OCI-LY1 (cell line): ENCODE data around the gene MCF2L2.

Source experiments
- H2AFZ ChIP-seq: fragments of 200-600 bp; sonication (generic), shearing (Covaris generic); 2 replicates; pipeline ENCODE4 v1.6.0; 2014; ENCODE audit warnings: antibody characterized with exemption, mild to moderate bottlenecking, low read length
- H3F3A ChIP-seq: fragments of 200-600 bp; sonication (generic), shearing (Covaris generic); 2 replicates; pipeline ENCODE4 v1.6.0; 2014; ENCODE audit warnings: mild to moderate bottlenecking, antibody characterized with exemption, low read length, moderate library complexity; ENCODE audit not compliant: insufficient read depth
- H3K27ac ChIP-seq: fragments of 200-600 bp; sonication (generic); 2 replicates; pipeline ENCODE4 v1.5.1; 2014; ENCODE audit warnings: low read length, mixed run types, mild to moderate bottlenecking, low read depth; ENCODE audit not compliant: poor library complexity, severe bottlenecking
- H3K27me3 ChIP-seq: fragments of 200-600 bp; sonication (generic); 2 replicates; pipeline ENCODE4 v1.6.0; 2014; ENCODE audit warnings: antibody characterized with exemption, mild to moderate bottlenecking, low read length, moderate library complexity; ENCODE audit not compliant: insufficient read depth
- H3K36me3 ChIP-seq: fragments of 200-600 bp; sonication (generic); 2 replicates; pipeline ENCODE4 v1.6.1; 2014; ENCODE audit warnings: mild to moderate bottlenecking, antibody characterized with exemption, low read length, moderate library complexity, mixed read lengths; ENCODE audit not compliant: insufficient read depth
- H3K4me1 ChIP-seq: fragments of 200-600 bp; sonication (generic); 2 replicates; pipeline ENCODE4 v1.5.1; 2014; ENCODE audit warnings: mild to moderate bottlenecking, low read length, moderate library complexity; ENCODE audit not compliant: insufficient read depth, severe bottlenecking
- H3K4me2 ChIP-seq: fragments of 200-600 bp; sonication (generic), shearing (Covaris generic); 2 replicates; pipeline ENCODE4 v1.6.1; 2014; ENCODE audit warnings: low read length
- H3K4me3 ChIP-seq: fragments of 200-600 bp; sonication (generic); 2 replicates; pipeline ENCODE4 v1.5.1; 2014; ENCODE audit warnings: low read length, low read depth, mild to moderate bottlenecking, mixed read lengths; ENCODE audit not compliant: poor library complexity, severe bottlenecking
- H3K79me2 ChIP-seq: fragments of 200-600 bp; shearing (Covaris generic); 2 replicates; pipeline ENCODE4 v1.6.1; 2016; ENCODE audit warnings: mixed run types, low read length, mixed read lengths; ENCODE audit not compliant: insufficient read depth
- H3K9ac ChIP-seq: fragments of 200-600 bp; sonication (generic), shearing (Covaris generic); 2 replicates; pipeline ENCODE4 v1.6.1; 2014; ENCODE audit warnings: mild to moderate bottlenecking, low read length, mixed read lengths
- H3K9me2 ChIP-seq: fragments of 200-600 bp; sonication (generic), shearing (Covaris generic); 2 replicates; pipeline ENCODE4 v1.6.1; 2014; ENCODE audit warnings: low read depth, mild to moderate bottlenecking, low read length, mixed read lengths
- H3K9me3 ChIP-seq: fragments of 200-600 bp; shearing (Covaris generic); 2 replicates; pipeline ENCODE4 v1.6.1; 2014; ENCODE audit warnings: low read length, mixed read lengths
- H4K20me1 ChIP-seq: fragments of 200-600 bp; sonication (generic), shearing (Covaris generic); 2 replicates; pipeline ENCODE4 v1.6.0; 2016; ENCODE audit warnings: mild to moderate bottlenecking, low read length; ENCODE audit not compliant: insufficient read depth
- EZH2 ChIP-seq: fragments of 200-600 bp; sonication (generic), shearing (Covaris generic); IDR thresholded peaks from 2 replicates; pipeline ENCODE4 v1.8.0; 2017; ENCODE audit warnings: borderline replicate concordance, mixed run types, mild to moderate bottlenecking, antibody characterized with exemption, low read length, moderate library complexity, mixed read lengths
- TF ChIP-seq, protein P1 (sequence below): fragments of 200-600 bp; sonication (generic), shearing (Covaris generic); IDR thresholded peaks from 2 replicates; pipeline ENCODE4 v1.5.1; 2017; ENCODE audit warnings: mild to moderate bottlenecking, antibody characterized with exemption, low read length, moderate library complexity, mixed read lengths

MCF2L2 gene

DNA sequence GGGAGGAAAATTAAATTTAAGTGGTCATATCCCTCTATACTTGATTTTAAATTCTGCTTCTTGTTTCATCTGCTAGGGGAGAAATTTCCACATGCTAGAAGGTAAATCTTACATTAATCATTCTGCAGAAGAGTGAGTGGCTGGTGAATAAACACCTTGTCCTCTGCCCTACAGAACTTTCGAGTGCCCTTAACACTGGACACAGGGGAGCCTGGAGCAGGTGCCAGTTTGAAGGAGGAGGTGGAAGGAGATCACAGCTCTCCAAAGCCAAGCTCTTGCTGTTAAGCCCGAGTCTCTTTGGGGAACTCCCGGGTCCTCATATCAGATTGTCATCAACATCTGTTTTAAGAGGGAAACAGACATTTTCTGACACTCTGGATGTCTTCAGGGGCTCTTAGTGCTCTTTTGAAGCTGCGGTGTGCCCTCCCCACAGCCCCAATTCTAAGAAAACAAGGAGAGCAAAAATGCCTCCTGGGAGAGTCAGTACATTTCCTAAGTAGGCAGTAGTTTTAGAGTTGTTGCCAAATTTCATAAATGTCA, 297.2 kb downstream of the MCF2L2 start:
- H3K4me2 ChIP-seq = no peak overlapping the region
- H3F3A ChIP-seq = no peaks in the 10 kb centered on the region
- 0 out of 2 replicates have a peak, but pooled peaks cover 5% of the 10 kb centered on the region for H3K27me3 ChIP-seq
- H3K36me3 ChIP-seq = no peaks in the 10 kb centered on the region
- no peak overlapping the region for H3K9ac ChIP-seq
- H3K27ac ChIP-seq = no peak overlapping the region
- H3K9me2 ChIP-seq = no peaks in the 10 kb centered on the region
- H3K9me3 ChIP-seq = peaks cover 10% of the 10 kb centered on the region; the same call in 1 of the 2 replicates
- H3K4me3 ChIP-seq = no peak overlapping the region
- no peak overlapping the region for H2AFZ ChIP-seq
- TF ChIP-seq EZH2 = no peak
- TF ChIP-seq, protein P1, sequence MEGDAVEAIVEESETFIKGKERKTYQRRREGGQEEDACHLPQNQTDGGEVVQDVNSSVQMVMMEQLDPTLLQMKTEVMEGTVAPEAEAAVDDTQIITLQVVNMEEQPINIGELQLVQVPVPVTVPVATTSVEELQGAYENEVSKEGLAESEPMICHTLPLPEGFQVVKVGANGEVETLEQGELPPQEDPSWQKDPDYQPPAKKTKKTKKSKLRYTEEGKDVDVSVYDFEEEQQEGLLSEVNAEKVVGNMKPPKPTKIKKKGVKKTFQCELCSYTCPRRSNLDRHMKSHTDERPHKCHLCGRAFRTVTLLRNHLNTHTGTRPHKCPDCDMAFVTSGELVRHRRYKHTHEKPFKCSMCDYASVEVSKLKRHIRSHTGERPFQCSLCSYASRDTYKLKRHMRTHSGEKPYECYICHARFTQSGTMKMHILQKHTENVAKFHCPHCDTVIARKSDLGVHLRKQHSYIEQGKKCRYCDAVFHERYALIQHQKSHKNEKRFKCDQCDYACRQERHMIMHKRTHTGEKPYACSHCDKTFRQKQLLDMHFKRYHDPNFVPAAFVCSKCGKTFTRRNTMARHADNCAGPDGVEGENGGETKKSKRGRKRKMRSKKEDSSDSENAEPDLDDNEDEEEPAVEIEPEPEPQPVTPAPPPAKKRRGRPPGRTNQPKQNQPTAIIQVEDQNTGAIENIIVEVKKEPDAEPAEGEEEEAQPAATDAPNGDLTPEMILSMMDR = no peak
- no peaks in the 10 kb centered on the region for H3K4me1 ChIP-seq
- no peaks in the 10 kb centered on the region for H3K79me2 ChIP-seq
- no peaks in the 10 kb centered on the region for H4K20me1 ChIP-seq

DNA sequence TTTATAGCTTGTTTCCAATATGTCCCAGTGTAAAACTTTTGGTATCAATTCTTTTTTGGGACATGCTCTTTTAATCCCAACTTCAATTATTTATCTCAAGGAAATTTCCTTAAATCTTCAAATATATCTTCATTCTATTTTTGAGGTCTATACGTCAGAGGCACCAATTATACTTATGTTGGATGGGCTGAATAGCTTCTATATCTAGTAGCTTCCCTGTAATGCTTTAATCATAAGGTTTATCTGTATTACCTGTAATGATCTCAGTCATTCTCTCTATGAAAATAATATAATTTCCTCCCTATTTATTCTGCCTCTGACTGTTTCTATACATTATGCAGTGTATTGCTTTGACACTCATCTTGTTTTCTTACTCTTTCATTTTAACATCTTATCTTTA, 299.2 kb downstream of the MCF2L2 start:
- Histone ChIP-seq H3K27ac (no peak overlapping the region), H3K9me2 (no peaks in the 10 kb centered on the region), H3K27me3 (no peaks in the 10 kb centered on the region), H3K9ac (no peak overlapping the region), H3K4me1 (no peaks in the 10 kb centered on the region), H3K4me2 (no peak overlapping the region), H3K4me3 (no peak overlapping the region), H2AFZ (no peak overlapping the region), H4K20me1 (no peaks in the 10 kb centered on the region), H3K79me2 (no peaks in the 10 kb centered on the region), H3F3A (no peaks in the 10 kb centered on the region), H3K9me3 (peaks cover 10% of the 10 kb centered on the region; the same call in 1 of the 2 replicates), H3K36me3 (no peaks in the 10 kb centered on the region)
- no peak for TF ChIP-seq EZH2
- TF ChIP-seq, protein P1 = no peak

DNA sequence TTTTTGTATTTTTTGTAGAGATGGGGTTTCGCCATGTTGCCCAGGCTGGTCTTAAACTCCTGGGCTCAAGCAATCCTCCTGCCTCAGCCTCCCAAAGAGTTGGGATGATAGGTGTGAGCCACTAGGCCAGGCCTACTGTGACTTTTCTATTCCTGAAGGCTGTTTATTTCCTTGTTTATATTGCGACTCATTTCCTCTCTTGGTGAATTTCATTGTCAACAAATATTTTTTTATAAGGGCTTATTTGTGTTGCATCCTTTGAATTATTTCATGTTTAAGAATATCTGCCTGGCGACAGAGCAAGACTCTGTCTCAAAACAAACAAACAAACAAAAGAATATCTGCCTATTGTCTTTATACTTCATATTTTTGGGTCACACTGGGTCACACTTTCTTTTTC, 299.7 kb downstream of the MCF2L2 start:
- Histone ChIP-seq H3K9ac (no peak overlapping the region), H3K9me2 (no peaks in the 10 kb centered on the region), H3K9me3 (peaks cover 10% of the 10 kb centered on the region; the same call in 1 of the 2 replicates), H3K4me1 (no peaks in the 10 kb centered on the region), H4K20me1 (no peaks in the 10 kb centered on the region), H3K36me3 (no peaks in the 10 kb centered on the region), H3K79me2 (no peaks in the 10 kb centered on the region), H3K4me3 (no peak overlapping the region), H3K27ac (no peak overlapping the region), H3F3A (no peaks in the 10 kb centered on the region), H3K4me2 (no peak overlapping the region), H3K27me3 (no peaks in the 10 kb centered on the region), H2AFZ (no peak overlapping the region)
- TF ChIP-seq EZH2 = no peak
- TF ChIP-seq, protein P1 = no peak
